GM21529 (cell line): Measurements from ENCODE around the gene SLC51A.
"Not testable (repeated sequence)": the region's sequence is repeated elsewhere in the genome, so short reads cannot be mapped to it uniquely, and the experiment has no call there.

Experiments used
- ATAC-seq: cut with Tn5 transposase; IDR thresholded peaks from one replicate; pipeline ENCODE4 v1.9.1; 2021; ENCODE audit not compliant: unreplicated experiment

The SLC51A gene

DNA sequence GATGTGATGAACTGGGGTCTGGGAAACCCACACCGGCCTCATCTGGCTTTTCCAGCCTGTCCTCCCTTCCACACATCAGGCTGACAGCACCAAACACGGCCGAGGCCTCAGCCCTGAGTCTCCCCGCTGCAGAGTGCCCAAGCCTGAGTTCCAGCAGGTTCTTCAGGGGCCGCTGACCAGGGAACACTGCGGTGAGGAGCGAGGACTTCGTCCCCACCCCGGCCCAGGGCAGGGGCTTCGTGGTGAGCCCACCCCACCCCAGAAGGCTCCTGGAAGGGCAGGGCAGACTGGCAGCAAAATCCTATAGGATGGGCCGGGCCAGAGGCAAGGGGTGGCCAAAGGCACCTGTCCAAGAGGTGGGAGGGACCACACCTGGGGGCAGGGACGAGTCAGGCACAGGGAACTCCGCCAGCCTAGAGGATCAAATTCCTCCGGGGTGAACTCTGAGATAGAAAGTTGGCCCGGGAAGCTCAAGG lies at the start of gene SLC51A:
Gene SLC51A, plus strand, starts transcription at position 446 of the 476 bp plus-strand sequence. CDS start 179 bp downstream, outside the sequence.
- ATAC-seq = no peak

DNA sequence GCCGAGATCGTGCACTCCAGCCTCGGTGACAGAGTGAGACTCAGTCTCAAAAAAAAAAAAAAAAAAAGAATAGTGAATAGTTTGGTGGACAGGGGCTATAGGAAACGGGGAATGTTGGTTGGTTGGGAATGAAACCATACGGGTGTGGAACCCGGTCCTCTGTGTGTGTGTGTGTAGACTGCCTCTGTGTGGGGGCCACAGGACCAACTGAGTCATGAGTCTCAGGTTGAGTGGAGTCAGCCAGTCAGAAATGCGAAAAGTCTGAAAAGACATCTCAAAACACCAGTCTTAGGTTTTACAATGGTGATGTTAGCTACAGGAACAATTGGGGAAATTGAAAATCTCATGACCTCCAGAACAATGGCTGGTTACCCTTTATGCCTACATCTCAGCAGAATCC lies 49.6 kb upstream of the SLC51A start:
- ATAC-seq = no peak

DNA sequence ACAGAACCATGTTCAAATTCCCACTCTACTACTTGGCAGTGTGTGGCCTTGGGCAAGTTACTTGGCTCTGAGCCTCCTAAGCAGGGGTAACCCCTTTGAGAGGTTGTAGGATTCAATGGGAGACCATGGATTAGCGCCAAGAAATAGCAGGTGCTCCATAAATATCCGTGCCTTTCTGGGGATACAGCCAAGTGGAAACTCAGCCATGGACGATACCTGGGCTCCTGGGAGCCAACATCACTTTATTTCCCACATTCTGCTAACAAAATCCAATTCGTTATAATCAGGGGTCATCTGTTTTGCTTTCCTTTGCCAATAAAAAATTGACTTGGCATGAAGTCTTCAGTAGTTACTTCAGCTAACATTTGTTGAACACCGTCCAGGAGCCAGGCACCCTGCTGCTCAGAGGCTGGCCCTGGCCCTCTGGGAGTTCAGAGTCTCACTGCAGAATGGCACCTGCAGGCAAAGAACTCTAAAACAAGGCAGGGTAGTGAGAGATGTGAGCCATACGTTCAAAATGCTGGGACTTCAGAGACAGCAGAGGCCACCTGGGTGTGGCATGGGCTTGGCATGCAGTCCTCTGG lies 47.4 kb upstream of the SLC51A start:
- ATAC-seq = no peak

DNA sequence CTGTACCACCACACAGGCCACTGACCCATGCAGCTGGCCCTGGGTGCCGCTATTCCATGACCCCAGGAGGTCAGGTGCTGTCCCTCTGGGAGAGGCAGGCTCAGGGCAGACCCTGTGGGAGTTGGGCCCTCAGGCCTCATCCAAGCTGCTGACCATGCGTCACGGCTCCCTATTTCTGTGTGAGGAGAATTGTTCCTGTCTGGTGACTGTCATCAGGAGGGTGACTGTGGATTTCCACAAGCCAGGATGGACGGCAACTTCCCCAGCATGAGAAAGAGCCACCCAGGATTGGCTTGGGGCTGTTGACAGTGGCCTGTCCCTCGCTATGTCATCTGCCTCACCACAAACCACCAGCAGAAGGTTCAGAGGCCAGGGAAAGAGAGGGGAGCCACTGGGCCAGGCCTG lies 46.5 kb upstream of the SLC51A start:
- ATAC-seq = no peak

DNA sequence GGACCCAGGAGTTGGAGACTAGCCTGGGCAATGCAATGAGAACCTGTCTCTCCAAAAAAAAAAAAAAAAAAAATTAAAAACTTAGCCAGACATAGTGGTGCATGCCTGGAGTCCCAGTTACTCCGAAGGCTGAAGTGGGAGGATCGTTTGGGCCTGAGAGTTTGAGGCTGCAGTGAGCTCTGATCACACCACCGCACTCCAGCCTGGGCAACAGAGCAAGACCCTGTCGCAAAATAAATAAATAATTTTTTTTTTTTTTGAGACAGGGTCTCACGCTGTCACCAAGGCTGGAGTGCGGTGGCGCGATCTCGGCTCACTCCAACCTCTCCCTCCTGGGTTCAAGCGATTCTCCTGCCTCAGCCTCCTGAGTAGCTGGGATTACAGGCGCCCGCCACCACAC lies 46.0 kb upstream of the SLC51A start:
- not testable (repeated sequence) for ATAC-seq

DNA sequence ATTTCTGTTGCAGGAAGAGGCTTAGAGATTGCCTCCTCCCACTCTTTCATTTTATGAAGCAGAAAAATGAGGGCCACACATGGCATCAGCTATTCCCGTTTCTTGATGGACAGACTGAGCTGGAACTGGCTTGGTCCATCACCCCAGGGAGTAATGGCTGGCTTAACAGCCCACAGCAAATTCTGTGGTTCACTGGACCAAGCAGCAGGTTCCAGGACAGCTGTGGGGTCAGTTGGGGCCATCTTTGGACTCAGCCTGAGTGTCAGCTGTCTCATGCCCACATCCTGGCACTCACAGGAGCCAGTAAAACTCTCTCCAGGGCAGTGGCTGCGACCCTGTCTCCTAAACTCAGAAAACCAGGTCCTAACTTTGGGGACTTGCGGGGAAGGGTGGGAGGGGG lies 41.7 kb upstream of the SLC51A start:
- no peak for ATAC-seq

DNA sequence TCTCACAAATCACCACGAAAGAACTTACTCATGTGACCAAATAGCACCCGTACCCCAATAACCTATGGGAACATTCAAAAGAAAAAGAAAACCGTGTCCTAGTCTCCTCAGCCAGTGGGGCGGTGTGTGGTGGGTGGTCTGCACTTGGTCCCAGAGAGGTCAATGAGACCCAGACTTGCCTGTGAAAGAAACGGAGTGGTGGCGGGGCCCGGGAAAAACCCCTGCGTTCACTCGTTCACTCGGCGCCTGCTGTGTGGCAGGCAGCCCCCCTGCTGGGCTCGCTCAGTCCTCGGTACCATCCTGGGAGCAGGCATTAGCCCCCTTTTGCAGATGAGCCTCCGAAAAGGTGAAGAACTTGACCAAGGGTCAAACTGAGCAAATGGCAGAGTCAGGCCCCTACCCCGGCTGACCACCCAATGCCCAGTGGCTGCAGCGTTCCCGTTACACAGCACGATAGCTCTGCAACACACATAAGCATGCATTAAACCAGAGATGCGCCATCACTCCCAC lies 41.2 kb upstream of the SLC51A start:
- no peak for ATAC-seq

DNA sequence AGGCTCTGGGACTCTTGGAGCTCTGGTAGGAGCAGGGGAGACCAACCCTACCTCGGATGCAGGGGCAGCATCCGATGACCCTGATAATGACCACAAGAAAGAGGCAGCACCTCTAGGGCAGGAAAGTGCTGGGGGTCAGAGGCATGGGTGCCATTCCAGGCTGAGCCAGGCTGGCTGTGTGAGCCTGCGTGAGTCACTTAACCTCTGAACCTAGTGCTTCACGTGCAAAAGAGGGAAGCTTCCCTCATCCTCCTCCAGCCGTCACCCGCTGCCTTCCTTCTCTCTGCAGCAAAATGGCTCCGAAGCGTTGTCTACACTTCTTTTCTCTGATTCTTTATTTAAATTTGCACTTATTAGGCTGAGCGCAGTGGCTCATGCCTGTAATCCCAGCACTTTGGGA lies 40.6 kb upstream of the SLC51A start:
- ATAC-seq = no peak

DNA sequence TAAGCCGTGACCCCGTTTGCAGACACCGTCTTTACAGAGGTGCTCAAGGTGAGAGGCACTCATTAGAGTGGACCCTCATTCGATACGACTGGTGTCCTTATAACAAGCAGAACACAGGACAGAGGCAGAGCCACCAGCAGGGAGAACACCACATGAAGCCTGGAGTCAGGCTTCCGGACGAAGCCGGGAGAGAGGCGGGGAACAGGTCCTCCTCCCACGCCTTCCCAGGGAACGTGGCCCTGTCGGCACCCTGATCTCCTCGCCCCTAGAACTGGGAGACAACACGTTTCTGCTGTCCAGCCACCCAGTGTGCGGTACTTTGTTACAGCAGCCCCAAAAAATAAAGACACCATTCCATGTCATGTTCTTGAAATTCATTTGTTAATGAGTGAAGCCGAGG lies 38.8 kb upstream of the SLC51A start:
- ATAC-seq = no peak

DNA sequence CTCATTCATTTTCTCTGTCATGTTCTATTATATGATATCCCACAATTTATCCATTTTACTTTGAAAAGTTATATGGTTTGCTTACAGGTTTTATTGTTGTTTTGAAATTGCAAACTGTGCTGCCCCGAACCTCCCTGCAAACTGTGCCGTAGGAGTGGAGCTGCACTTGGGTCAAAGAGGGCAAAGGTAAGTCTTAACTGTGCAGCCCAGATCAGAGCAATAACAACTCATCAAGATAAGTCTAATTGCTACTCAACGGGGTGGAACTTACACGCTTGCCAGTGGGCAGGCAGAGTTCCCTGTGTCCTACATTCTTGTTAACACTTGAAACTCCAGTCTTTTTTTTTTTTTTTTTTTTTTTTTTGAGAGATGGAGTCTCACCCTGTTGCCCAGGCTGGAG lies 38.4 kb upstream of the SLC51A start:
- no peak for ATAC-seq

DNA sequence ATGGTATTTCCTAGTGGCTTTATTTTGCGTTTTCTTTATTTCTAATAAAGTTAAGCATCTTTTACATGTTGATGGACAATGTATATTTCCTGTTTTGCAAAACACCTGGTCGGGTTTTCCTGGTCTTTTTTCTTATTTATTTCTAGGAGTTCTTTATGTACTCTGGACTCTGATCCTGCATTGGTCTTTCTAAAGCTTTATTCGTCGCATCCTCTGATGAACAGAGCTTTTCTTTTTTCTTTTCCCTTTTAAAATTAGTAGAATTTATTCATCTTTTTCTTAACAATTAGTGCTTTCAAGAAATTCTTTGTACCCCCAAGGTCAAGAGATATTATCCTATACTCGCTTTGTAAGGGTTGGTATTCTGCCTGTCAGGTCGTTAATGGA lies 37.3 kb upstream of the SLC51A start:
- no peak for ATAC-seq

DNA sequence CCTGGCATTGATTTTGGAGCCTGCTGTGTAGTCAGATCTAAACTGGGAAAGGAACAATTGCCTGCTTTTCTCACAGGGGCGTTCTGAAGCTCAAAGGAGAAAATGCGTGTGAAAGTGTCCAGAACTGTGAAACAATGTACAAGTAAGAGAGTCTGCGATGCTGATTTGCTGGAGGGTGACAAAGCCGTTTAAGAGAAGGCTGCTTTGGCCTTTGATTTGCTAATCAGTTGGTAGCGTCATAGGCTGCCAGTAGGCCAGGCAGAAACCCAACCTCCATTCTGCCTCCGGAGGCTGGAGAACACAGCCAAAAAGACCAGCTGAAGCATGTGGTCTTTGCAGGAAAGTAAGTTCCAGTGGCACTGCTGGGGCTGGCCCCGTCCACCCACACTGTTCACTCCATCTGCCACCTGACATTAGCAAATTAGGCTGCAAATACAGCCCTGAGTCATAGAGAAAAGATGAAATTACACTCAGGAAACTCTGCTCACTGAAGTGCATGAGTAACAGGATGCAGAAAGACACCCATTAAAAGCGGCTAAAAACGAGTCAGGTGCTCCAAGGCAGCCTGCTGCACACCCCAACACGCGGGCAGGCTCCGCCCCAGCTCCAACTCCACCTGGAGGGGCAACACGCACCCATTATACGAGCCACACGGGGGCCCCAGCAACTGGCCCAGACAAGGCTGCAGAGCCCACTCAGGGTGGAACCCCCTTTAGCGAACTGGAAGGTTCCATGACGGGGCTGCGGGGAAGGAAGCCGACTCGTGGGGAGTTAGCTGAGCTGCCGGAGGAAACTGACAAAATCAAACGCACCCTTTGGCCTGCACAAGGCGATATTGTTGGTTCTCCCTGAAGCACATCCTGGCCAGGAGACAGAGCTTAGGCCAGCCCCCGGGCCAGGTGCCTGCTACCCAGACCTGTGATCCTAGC lies 36.7 kb upstream of the SLC51A start:
- ATAC-seq = peak; percentile 66

DNA sequence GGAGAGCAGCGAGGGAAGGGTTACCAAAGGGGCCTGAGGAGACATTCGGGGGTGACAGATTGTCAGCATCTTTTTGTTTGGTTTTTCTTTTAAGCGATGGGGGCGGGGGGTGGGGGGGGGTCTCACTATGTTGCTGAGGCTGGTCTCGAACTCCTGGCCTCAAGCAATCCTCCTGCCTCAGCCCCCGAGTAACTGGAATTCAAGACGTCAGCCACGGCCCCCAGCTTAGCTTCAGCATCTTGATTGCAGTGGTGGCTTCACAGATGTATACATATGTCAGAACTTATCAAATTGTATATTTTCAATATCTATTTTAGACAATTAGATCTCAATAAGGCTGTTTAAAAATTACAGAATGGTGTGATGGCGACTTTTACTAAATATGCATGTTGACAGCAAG lies 36.0 kb upstream of the SLC51A start:
- ATAC-seq = no peak

DNA sequence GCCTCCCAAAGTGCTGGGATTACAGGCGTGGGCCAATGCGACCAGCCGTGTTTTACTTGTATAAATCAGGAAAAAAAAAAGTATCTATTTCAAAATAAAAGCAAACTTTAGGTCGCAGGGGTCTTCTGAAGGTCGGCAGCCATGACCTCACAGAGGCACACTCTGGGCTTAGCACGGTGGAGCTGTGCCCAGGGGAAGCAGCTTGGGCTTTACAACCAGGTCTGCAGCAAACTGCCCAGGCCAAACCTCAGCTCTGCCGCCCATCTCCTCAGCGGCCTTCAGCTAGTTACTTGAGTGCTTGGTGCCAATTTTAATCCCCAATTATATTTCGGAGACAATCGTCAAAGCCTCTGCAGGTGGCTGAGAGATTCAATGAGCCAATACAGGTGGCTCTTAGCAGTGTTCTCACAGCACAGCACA lies 35.2 kb upstream of the SLC51A start:
- no peak for ATAC-seq

DNA sequence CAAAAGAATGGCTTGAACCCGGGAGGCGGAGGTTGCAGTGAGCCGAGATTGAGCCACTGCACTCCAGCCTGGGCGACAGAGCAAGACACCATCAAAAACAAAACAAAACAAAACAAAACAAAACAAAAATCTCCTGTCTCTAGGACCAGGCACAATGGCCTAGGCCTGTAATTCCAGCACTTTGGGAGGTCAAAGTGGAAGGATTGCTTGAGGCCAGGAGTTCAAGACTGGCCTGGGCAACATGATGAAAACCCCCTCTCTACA lies 32.2 kb upstream of the SLC51A start:
- not testable (repeated sequence) for ATAC-seq

DNA sequence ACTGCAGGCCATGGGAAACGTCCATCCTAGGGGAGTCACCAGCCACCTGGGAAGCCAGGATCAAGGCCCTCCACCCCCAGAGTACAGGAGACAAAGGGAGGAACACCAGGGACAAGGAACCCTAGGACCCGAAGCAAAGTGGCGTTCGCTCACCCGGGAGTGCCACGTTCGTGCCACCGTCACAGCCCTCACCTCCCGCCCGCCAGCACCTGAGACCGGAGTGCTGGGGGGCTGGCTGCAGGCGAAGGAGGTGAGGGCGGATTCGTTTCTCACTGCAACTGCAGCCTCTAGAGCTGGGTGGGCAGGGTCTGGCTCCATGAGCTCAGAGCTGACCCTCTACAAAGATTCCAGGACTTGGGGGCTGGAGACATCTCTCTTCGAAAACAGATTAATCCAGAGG lies 31.5 kb upstream of the SLC51A start:
- no peak for ATAC-seq

DNA sequence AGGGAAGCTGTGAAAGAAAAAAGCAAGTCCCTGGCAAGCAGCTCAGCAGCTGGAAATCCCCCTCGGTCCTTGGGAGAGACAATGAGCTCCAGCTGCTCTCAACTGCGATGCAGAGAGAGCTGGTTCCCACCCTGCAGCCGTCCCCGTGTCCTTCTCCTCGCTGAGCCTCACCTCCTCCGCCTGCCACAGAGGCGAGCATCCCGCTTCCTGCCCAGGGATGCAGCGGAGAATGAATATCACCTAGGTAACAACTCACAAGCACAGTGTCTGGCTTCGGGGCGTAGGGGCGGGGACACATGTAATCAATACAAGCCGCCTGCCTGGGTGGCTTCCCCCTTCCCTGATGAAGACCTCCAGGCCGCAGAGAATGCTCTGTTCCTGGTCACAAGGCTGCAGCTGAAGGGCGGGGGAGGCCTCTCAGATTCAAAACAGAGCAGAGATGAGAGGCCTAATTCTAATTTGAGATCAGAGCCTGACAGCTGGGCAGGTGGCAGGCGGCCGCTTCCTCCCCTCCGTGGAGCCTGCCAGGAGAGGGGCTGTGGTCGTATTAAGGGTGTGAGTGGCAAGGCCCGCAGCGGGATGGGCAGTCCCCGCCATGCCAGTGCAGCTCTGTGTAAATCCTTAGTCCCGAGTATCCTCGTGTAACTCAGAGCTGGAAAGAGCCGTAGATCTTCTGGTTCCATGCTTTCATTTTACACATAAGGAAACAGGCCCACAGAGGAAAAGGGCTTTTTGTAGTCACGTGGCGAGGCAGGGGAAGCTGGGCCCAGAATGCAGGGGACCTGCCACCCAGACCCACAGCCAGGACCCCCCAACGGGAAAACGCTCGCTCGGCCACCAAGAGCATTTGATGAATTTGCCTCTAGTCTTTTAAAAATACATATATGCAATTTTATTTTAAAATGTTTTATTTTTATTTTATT lies 29.4 kb upstream of the SLC51A start:
- peak; percentile 35 for ATAC-seq

DNA sequence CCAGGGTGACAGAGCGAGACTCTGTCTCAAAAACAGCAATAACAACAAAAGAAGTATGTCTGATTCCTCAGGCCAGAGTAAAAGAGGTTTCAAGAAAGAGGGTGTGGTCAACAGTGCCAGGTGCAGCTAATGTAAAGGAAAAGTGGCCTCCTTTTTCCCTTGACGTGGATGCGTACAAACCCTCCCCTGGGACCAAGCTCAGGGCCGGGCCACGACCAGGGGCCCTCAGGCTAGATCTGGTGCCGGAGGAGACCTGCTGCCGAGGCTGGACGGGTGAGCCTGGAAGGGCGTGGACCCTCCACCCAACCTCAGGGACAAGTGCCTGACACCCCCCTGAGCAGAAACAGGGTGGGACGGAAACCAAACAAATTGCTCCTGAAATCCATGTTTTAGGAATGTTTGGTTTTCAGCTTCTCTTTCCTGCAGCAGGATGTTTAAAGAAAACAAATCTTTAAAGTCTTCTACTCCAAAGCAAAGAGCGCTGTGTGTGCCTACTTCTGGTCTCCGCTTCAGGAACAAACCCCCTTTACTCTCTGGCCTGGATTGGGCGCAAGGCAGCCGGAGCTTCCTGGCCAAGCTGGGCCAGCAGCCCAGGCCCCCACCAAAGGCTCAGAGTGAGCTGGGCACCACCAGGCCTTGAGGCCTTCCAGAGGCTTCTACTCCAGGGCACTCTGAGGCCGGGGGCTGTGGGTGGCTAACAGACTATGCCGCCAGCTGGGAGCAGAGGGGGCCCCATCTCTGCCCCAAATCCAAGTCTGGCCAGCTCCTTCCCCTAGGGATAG lies 26.6 kb upstream of the SLC51A start:
- no peak for ATAC-seq

DNA sequence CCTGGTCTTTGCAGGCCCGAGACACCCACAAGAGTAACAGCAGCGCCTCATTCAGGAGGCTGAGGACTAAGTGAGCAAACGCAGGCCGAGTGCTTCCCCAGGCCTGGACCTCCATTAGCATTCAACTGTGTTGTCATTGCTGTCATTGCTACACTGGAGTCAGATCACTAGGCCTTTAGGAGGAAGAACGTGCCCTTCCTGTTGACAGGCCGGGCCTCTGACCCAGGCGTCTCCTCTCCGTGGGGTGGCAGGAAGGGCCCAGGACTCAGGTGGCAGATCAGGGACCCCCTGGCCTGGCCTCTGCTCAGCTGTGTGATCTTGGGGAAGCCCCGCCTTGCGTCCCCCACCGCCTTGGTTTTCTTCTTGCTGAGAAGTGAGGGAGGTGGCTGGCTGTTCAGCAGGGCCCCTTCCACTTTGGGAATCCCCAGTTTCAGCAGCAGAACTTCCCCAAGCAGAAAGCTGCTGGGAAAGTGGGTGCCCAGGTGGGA lies 24.3 kb upstream of the SLC51A start:
- ATAC-seq = peak; percentile 42

DNA sequence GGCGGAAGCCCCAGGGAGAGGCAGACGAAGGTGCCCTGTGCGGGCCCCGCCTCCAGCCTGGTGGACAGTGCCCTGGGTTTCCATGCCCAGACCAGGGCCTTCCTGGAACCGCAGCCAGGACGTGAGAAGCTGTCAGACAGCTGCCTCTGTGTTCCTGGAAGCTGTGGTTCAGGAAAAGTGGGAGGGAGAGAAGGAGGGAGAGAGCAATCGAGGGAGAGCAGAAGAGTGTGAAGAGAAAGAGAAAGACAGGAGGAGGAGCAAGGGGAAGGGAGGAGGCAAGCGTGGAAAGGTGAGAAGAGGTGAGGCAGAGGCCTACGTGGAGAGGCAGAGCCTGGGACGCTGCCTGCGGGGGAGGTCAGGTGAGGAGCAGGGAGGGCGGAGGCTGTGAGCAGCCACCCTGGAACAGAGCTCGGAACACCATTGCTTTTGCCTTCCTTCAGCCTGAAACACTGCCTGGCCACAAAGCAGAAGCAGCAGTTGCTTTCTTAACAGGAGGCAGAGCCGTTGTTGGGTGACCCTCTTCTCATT lies 23.7 kb upstream of the SLC51A start:
- ATAC-seq = peak; percentile 52
